ENCODE measurements around the gene CAV2. TPM values are rescaled to one million over a fixed set of nuclear protein-coding genes. Genes with fewer than 3 reads are reported as not detected.

CAV2 gene
- total RNA-seq, 6 experiments from 2014 or later: 12.5 to 51.0 (median 36.0) TPM

DNA sequence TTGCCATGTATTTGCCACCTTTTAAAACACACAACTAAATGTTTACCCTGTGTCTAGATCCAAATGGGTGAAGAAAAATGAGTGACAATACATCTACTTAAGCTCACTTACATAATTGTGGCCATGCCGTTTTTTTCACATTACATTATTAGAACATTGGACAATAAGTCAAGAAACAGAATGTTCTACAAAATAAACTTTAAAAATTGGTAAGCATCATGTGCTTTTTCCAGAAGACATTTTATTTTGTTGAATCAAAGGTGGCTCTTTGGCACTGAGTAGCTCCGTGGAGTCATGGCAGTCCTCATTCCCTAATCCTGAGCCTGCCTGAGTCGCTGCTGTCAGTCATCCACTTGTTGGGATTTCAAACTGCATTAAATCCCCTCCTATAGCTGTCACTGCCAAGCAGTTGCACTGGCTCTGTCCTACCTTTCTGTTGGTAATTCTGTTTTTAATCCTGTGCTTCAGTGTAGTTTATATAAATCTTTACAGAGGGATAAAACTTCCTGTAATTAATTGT lies 57.6 kb downstream of the CAV2 start:
- Histone ChIP-seq H3K27ac (no peak overlapping the region), H3K4me3 (no peak overlapping the region), H3K27me3 (no peaks in the 10 kb centered on the region), H3K4me1 (no peaks in the 10 kb centered on the region), H3K9me3 (no peaks in the 10 kb centered on the region), H3K36me3 (no peaks in the 10 kb centered on the region)
- no peak for TF ChIP-seq POLR2A (IDR thresholded peaks at IDR 0.05)
- TF ChIP-seq, protein P1, sequence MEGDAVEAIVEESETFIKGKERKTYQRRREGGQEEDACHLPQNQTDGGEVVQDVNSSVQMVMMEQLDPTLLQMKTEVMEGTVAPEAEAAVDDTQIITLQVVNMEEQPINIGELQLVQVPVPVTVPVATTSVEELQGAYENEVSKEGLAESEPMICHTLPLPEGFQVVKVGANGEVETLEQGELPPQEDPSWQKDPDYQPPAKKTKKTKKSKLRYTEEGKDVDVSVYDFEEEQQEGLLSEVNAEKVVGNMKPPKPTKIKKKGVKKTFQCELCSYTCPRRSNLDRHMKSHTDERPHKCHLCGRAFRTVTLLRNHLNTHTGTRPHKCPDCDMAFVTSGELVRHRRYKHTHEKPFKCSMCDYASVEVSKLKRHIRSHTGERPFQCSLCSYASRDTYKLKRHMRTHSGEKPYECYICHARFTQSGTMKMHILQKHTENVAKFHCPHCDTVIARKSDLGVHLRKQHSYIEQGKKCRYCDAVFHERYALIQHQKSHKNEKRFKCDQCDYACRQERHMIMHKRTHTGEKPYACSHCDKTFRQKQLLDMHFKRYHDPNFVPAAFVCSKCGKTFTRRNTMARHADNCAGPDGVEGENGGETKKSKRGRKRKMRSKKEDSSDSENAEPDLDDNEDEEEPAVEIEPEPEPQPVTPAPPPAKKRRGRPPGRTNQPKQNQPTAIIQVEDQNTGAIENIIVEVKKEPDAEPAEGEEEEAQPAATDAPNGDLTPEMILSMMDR (IDR thresholded peaks at IDR 0.05): no peak
- 64% methylated on average over 2 of the region's 3 CpGs for WGBS (ENCODE audit: insufficient coverage, low coverage, low lambda C conversion rate, missing lambda C conversion rate)
- no peak for ATAC-seq
- no peak for DNase-seq
- intact Hi-C loops (cut with DNase I): no loop called here

GRCh38 chr7:116557901-116558300 lies 58.4 kb downstream of the CAV2 start:
- DNase-seq (no peak), ATAC-seq (no peak)
- no peaks in the 10 kb centered on the region for H3K36me3 ChIP-seq
- H3K4me3 ChIP-seq: no peak overlapping the region
- TF ChIP-seq, protein P1 (IDR thresholded peaks at IDR 0.05): no peak
- TF ChIP-seq POLR2A (IDR thresholded peaks at IDR 0.05): no peak
- WGBS (ENCODE audit: insufficient coverage, low coverage, low lambda C conversion rate, missing lambda C conversion rate): 66% methylated on average over 4 of the region's 4 CpGs
- no peaks in the 10 kb centered on the region for H3K9me3 ChIP-seq
- H3K4me1 ChIP-seq: no peaks in the 10 kb centered on the region
- no peaks in the 10 kb centered on the region for H3K27me3 ChIP-seq
- H3K27ac ChIP-seq: no peak overlapping the region
- intact Hi-C loops (cut with DNase I): no loop called here

Other genes with a start within 250 kb of the CAV2 start
- 10 to 100 TPM in 2 of 6 experiments, 1 to 10 TPM in 4; 3.8 to 19.8 (median 9.0) TPM for gene CAV1, start 25.3 kb downstream of the CAV2 start, total RNA-seq
- gene MET, start 172.5 kb downstream of the CAV2 start, total RNA-seq: 10 to 100 TPM; 32.9 to 45.2 (median 37.2) TPM

Data from right lobe of liver (tissue), 6 donors.